Renal cortex interstitium (tissue), 11 donors: ENCODE results near the gene GMDS. TPM values are rescaled to one million over a fixed set of nuclear protein-coding genes. Genes with fewer than 3 reads are reported as not detected.
"Not testable (repeated sequence)": the region's sequence is repeated elsewhere in the genome, so short reads cannot be mapped to it uniquely, and the experiment has no call there.

ENCODE experiments used
- DNase-seq, 11 donors: peaks; one replicate each; pipeline ENCODE4 v3.0.0-alpha.2; 2013; ENCODE audit warnings: low read depth in 9 of 11, low spot score in 4 of 11; ENCODE audit errors: extremely low read depth in 1 of 11
- polyA plus RNA-seq, 3 donors: library from polyadenylated mRNA; unstranded; fragments of 120-200 nt; gene quantifications; one replicate each; pipeline ENCODE4 v1.2.1, GENCODE V29; 2013; ENCODE audit not compliant: insufficient read length in 3 of 3

Gene GMDS
- polyA plus RNA-seq, 3 donors, result 62.2 to 72.8 (median 67.5) TPM

DNA sequence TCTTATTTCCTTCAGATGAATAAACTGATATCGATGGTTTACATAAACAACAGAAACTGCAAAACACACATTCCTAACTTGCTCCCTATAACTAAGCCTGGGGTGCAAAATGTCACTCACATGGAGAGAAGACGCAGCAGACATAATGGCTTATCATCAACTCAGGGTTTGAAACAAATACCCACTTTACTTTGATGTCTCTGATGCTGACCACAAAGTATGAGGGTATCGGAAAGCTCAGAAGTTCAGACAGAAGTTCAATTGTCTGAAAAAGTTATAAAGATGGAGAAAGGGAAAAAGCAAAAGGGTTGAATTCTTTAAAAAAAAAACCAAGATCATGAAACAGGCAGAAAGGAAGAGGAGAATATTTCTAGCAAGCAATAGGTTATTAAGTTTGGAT is 533.0 kb downstream of the GMDS start:
- DNase-seq, result no peak

- DNase-seq, result no peak
Observed at GRCh38 chr6:1711136-1711535, 534.3 kb downstream of the GMDS start.

DNA sequence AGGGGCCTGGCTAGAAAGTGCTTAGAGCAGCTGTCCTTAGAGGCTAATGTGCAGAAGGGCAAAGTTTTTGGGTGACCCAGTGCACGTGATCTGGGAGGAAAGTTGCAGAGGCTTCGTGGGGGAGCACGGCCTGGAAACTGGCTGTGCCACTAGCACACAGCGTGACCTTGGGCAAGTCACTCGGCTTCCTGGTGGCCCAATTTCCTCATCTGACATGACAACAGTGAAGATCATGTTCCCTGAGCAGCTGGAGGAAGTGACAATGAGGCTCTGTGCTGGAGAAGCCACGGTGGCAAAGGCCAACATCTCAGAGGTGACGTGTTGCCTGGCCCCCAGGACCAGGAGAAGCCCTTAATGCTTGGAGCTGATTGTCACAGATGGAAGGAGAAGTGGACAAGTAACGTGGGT is 536.2 kb downstream of the GMDS start:
- DNase-seq, result no peak

- no peak for DNase-seq
Observed at GRCh38 chr6:1708820-1709219, 536.6 kb downstream of the GMDS start.

DNA sequence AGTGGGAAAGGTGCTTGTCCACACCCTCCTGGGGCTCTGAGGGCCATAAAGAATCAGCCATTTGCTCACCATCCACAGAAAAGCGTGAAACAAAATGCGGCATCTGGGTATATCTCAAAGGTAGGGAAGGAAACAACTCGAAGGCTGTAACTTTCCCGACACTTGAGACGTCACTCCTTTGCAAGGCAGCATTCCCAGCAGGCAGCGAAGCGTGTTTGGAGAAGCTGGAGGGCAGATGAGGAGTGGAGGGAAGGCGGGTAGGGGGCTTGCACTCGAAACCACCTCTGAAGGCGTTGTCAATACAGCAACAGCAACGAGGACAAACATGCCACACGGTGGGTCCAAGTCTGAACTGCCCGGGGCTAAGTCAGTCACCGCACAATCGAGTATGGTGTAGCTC is 537.3 kb downstream of the GMDS start:
- peak; percentile 42 to 87 (median 71) for DNase-seq

GRCh38 chr6:1705630-1706029 is 539.8 kb downstream of the GMDS start:
- no peak for DNase-seq

DNA sequence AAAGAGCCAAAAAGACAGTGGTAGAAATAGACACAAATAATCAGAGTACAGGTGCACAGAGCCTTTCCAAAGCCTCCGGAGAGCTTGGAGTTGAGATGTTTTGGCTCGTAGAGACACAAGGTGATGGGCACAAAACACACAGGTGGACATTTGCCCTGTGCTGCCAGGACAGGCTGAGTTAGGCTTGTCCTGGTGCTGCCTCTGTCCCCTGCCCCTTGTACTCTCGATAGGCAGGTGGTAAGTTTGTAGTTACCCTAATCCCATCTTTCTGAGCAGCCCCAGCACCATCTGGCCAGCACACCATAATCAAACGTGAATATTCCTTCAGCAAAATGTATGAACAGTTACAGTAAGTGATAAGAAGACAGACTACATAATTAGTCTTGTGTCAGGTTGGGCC is 540.2 kb downstream of the GMDS start:
- no peak for DNase-seq

DNA sequence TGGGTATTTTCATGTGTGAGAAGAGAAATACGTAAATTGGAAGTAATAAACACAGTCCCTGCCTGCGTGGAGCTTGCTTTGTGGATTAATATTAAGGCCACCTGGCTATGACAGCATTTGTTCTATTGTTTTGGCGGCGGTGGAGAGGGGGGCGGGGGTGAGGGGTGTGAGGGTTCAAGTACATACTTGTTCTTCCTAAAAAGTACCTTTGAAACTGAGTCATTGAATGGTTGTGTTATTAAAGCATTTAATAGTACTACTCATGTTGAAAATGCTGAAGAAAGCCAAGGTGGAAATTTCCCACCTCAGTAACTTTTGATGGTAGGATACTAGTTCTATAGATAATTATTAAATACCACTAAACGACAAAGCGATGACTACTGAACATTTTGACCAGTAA is 540.7 kb downstream of the GMDS start:
- no peak for DNase-seq

DNA sequence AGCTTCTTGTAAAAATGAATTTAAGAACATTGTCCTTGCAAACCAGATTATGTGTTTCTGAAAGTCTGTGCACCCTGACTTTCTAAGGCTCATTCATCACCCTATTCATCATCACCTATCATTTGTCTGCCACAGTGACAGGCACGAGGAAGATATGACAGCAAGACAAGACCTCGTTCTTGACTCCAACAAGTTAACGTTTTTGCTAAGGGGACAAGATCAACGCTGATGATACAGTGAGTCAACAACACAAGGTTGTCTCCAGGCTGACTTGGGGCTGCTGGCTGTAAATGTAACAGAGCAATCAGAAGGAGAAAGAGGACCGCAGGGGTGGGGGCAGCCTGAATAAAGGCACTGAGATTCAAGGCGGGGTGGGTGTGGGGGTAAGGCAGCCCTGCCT is 541.5 kb downstream of the GMDS start:
- DNase-seq, result no peak

DNA sequence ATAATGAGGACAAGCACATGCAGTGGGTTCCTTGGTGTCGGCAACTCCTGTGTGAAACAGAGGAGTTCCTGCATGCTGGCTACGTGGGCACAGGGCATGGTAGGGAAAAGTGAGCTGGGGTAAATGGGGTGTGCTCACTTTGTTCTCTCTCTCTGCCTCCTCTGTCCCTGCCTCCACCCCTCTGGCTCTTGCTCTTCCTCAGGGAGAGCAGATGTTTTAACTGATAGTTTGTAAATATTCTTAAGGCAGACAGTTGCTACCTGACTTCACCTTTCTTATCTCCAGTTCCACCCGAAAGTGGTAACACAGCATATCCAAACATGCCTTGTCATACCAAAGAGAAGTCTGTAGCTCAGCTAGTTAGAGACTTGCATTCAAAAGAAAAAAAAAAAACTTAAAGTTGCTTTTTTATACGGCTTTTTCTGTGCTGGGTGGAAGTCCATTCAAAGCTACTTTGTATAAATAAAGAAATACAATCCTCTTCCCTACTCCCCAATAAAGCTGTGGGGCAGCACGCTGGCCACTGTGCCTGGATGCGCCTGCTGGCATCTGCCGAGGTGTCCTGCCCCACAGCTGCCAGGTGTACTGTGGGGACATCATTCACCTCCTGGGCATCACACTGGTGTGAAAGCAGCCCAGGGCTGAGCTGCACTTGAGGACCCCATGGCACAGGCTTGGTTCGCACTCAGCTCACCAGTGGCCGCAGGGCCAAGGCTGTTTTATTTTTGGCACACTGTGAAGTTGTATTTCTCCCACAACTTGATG is 542.1 kb downstream of the GMDS start:
- DNase-seq, result no peak

DNA sequence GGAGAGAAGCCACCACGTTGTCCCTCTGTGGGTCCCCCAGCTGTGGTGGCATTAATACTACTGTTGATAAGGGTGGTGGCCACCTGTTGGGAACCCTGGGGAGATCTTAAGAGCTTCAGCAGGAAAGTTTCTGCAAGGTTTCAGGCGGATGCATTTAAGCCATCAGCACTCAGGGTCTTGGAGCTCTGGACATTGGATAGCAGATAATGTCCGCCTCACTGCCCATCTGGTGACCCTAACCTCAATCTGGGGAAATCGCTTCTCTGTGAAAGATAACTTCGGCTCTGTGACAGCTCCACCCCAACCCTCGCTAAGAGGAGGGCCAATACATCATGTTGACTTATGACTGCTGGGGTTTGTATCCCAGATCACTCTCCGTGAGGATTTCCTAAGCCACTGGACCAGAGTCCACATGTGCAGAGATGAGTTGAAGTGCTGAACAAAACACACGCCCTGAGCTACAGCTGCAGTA is 542.8 kb downstream of the GMDS start:
- no peak for DNase-seq

DNA sequence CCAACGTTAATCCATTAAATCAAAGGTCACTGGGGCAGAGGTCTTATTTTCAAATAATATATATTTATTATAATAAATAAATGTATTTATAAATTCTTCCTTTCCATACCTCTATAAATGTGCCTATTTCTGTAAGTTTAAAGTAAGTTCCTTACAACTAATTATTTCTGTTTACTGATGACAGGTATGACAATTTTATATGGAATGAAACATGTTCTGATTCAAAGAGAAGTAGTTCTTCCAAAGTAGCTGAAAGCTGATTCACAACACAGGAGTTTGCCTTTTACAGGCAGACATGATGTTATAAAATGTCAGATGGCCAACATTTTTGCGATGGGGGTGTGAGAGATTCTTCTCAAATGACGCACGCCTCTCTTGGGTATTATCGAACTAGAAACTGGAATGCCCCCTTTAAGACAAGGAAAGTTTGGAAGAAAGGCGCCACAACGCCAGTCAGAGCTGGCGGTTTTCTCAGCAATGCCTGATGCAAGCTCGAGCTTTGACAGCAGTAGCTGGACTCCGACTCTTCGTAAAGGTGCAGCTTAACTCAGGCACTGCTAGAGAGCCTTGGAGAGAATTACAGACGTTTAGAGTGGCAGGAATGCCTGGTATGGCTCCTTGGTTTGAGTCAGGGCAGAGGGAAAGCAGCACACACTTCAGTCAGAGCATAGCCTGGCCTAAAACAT is 543.6 kb downstream of the GMDS start:
- no peak for DNase-seq

- DNase-seq, result no peak
Observed at GRCh38 chr6:1700278-1700967, 545.0 kb downstream of the GMDS start.

DNA sequence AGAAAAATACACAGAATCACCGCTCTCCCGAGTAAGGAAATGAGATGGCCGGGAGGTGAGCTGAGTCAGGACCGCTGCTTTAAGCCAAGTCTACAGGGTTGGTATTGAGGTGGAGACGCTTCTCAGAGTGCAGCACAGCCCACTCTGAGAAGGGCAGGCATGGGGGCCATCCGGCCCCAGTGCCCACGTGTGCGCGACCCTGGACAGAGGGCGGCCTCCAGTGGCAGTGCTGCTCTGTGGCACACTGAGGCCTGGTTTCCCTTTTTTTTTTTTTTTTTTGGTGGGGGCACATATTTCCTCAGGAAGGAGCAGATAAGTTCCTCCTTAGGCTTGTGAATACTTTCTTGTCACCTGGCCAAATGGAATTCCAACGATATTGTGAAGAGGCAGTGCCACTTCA is 546.9 kb downstream of the GMDS start:
- no peak for DNase-seq

DNA sequence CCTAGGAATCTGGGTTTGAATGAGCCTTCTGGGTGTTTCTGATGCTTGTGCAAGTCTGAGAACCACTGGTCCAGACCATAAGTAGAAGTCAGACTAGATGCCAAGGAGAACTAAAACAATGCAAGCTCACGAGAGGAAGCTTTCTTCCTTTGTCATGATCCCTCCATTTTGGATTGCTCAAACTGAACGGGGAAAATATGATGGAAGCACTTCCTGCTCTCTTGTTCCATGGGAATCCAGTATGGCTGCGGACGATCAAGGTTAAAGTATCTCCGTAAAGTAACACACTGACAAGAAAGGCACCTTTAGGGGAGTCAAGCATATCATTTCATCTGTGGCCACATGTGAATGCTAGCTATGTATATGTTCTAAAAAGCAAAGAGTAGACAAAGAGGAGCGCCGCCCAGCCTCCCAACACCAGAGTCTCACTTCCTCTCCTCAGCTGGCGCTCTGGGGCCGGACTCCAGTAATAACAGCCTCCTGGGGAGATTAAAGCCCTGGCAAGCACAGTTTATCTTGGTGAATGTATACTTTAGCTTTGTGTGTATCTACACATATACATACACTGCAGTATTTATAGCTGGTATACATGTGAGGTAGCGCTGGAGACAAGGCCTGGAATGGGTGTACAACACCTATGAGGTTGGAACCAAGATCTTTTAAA is 547.6 kb downstream of the GMDS start:
- DNase-seq, result no peak

GRCh38 chr6:1696463-1696850 is 548.9 kb downstream of the GMDS start:
- no peak for DNase-seq

DNA sequence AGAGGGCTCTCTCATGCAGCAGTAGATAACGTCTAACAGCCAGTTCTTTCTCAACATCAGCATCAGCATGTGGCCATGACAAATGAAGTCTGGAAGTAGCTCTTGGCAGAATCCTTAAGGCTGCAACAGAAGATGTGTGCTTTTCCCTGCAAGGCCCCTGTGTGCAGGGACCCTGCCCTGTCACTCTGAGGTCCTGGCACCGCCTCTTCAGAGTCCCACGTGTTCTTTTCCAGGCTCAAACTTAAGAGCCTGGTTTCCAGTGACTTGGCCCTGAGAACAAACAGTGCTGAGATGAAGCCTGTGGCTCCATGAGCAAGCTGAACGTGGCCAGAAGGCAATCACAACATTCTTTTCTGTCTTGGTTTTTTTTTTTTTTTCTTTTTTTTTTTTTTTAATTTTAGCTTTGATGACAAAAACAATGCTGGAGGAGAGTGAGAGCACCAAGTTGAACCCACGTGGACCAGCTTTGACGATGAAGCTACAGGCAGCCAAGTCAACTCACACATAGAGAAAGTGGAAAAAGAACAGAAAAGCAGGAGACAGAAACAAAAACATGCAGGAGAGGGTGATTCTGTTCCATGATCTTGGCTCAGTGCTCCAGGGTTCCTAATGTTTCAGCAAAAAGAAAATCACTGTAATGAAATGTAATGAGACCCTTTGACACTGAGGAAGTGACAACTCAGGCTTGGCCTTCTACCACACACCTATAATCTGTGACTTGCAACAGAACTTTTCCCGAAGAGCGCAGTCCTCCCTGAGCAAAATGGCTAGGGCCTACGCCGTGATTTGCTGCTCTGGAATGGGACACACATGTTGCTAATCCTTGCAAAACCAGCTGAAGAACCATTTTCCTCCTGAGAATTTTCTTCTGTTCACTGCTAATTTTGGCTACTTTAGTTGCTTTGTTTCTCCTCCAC is 549.6 kb downstream of the GMDS start:
- DNase-seq, result no peak

DNA sequence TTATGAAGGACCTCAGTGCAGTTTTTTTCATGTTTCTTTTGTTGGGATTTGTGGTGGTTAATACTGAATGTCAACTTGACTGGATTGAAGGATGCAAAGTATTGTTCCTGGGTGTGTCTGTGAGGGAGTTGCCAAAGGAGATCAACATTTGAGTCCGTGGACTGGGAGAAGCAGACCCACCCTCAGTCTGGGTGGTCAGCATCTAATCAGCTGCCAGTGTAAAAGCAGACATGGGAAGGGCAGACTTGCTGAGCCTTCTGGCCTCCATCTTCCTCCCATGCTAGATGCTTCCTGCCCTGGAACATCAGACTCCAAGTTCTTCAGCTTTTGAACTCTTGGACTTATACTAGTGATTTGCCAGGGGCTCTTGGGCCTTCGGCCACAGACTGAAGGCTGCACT is 553.6 kb downstream of the GMDS start:
- not testable (repeated sequence) for DNase-seq

DNA sequence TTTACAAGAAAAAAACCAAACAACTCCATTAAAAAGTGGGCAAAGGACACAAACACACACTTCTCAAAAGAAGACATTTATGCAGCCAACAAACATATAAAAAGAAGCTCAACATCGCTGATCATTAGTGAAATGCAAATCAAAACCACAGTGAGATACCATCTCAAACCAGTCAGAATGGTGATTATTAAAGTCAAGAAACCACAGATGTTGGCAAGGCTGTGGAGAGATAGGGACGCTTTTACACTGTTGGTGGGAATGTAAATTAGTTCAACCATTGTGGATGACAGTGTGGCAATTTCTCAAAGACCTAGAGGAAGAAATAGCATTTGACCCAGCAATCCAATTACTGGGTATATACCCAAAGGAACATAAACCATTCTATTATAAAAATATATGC is 554.7 kb downstream of the GMDS start:
- not testable (repeated sequence) for DNase-seq
